Suprapubic skin (tissue), 4 donors: ENCODE measurements around the gene PLXND1. TPM values are rescaled to one million over a fixed set of nuclear protein-coding genes. Genes with fewer than 3 reads are reported as not detected.
"Not testable (repeated sequence)": the region's sequence is repeated elsewhere in the genome, so short reads cannot be mapped to it uniquely, and the experiment has no call there.

Experiments used
- DNase-seq, 2 donors: peaks; one replicate each; pipeline ENCODE4 v3.0.0-alpha.2; 2019; ENCODE audit warnings: low spot score in 2 of 2
- H3K27ac ChIP-seq: fragments of 200-600 bp; sonication (generic); one replicate; pipeline ENCODE4 v1.5.1; 2019
- H3K27me3 ChIP-seq: fragments of 200-600 bp; sonication (generic); one replicate; pipeline ENCODE4 v1.5.1; 2019
- H3K36me3 ChIP-seq: fragments of 200-600 bp; sonication (generic); one replicate; pipeline ENCODE4 v1.5.1; 2019
- H3K4me1 ChIP-seq: fragments of 200-600 bp; sonication (generic); one replicate; pipeline ENCODE4 v1.5.1; 2019
- H3K4me3 ChIP-seq: fragments of 200-600 bp; sonication (generic); one replicate; pipeline ENCODE4 v1.5.1; 2019; ENCODE audit warnings: mild to moderate bottlenecking
- H3K9me3 ChIP-seq: fragments of 200-600 bp; sonication (generic); one replicate; pipeline ENCODE4 v1.5.1; 2019
- CTCF ChIP-seq, 2 donors: fragments of 200-600 bp in 1 of 2; fragments of 450-650 bp in 1 of 2; sonication (generic) in 1 of 2; IDR thresholded peaks; one replicate each; pipeline ENCODE4 v1.5.1; 2016 to 2019; ENCODE audit warnings: antibody characterized with exemption in 2 of 2, mild to moderate bottlenecking in 1 of 2, moderate library complexity in 1 of 2
- EP300 ChIP-seq: sonication (generic); formaldehyde crosslinking; IDR thresholded peaks from one replicate; pipeline ENCODE4 v1.6.1; 2017; ENCODE audit warnings: antibody characterized with exemption
- POLR2A ChIP-seq, 2 donors: fragments of 450-650 bp; IDR thresholded peaks; one replicate each; pipeline ENCODE4 v1.6.1; 2017; ENCODE audit warnings: antibody characterized with exemption in 2 of 2, mild to moderate bottlenecking in 2 of 2, moderate library complexity in 2 of 2
- POLR2AphosphoS5 ChIP-seq, 3 donors: sonication (generic); formaldehyde crosslinking; IDR thresholded peaks; one replicate each; pipeline ENCODE4 v1.6.1; 2017; ENCODE audit warnings: antibody characterized with exemption in 3 of 3
- WGBS: methylation state at CpG from one replicate; pipeline ENCODE4 v1.1.5; 2018; 5-methylcytosine and 5-hydroxymethylcytosine counted together
- total RNA-seq, 4 donors: library from RNA; depleted of rRNA; stranded (reverse); fragments of >200 nt; gene quantifications; one replicate each; pipeline ENCODE4 v1.1.0, GENCODE V29; 2016

PLXND1 gene
- total RNA-seq, 4 donors from 2014 or later: 19.0 to 51.0 (median 30.8) TPM

- Histone ChIP-seq H3K4me3 (no peak overlapping the region), H3K27ac (no peak overlapping the region), H3K27me3 (no peaks in the 10 kb centered on the region), H3K4me1 (peaks cover 13% of the 10 kb centered on the region), H3K9me3 (no peaks in the 10 kb centered on the region), H3K36me3 (no peaks in the 10 kb centered on the region)
- no peak for DNase-seq
- 88% methylated on average over 19 of the region's 19 CpGs for WGBS
- no peak for TF ChIP-seq POLR2A (IDR thresholded peaks at IDR 0.05)
- no peak for TF ChIP-seq CTCF (IDR thresholded peaks at IDR 0.05)
- TF ChIP-seq POLR2AphosphoS5 (IDR thresholded peaks at IDR 0.05): no peak
- TF ChIP-seq EP300: no peak
Measured at GRCh38 chr3:129548104-129548965, 58.1 kb downstream of the PLXND1 start.

DNA sequence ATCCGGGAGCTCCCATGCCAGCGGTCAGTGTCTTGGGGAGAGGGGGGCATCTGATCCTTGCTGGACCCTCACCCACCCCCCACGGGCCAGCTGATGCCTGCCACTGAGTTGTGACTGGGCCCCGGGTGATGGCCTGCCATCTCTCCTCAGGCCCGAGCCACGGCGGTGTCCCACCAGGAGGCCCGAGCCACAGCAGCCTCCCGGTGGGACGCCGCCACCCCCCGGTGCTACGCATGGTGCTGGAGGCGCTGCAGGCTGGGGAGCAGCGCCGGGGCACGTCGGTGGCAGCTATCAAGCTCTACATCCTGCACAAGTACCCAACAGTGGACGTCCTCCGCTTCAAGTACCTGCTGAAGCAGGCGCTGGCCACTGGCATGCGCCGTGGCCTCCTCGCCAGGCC, 59.2 kb downstream of the PLXND1 start:
- 100% methylated on average over 3 of the region's 24 CpGs for WGBS
- TF ChIP-seq POLR2A (IDR thresholded peaks at IDR 0.05) (no peak), CTCF (IDR thresholded peaks at IDR 0.05) (no peak), POLR2AphosphoS5 (IDR thresholded peaks at IDR 0.05) (no peak)
- no peaks in the 10 kb centered on the region for H3K9me3 ChIP-seq
- no peak for DNase-seq
- no peak overlapping the region for H3K4me3 ChIP-seq
- peaks cover 4% of the 10 kb centered on the region for H3K4me1 ChIP-seq
- no peak overlapping the region for H3K27ac ChIP-seq
- H3K36me3 ChIP-seq: no peaks in the 10 kb centered on the region
- H3K27me3 ChIP-seq: no peaks in the 10 kb centered on the region

- not testable (repeated sequence) for H3K4me3 ChIP-seq, DNase-seq, H3K9me3 ChIP-seq, H3K27ac ChIP-seq, H3K27me3 ChIP-seq, H3K36me3 ChIP-seq, H3K4me1 ChIP-seq
- 97% methylated on average over 3 of the region's 3 CpGs for WGBS
Measured at GRCh38 chr3:129545951-129546350, 60.5 kb downstream of the PLXND1 start.

- no peak overlapping the region for H3K4me3 ChIP-seq
- no peaks in the 10 kb centered on the region for H3K36me3 ChIP-seq
- H3K9me3 ChIP-seq: no peaks in the 10 kb centered on the region
- WGBS: 84% methylated on average over 9 of the region's 9 CpGs
- no peaks in the 10 kb centered on the region for H3K4me1 ChIP-seq
- no peaks in the 10 kb centered on the region for H3K27me3 ChIP-seq
- H3K27ac ChIP-seq: no peak overlapping the region
- no peak for DNase-seq
- no peak for TF ChIP-seq CTCF (IDR thresholded peaks at IDR 0.05)
- TF ChIP-seq POLR2AphosphoS5 (IDR thresholded peaks at IDR 0.05): no peak
- no peak for TF ChIP-seq EP300
- no peak for TF ChIP-seq POLR2A (IDR thresholded peaks at IDR 0.05)
Measured at GRCh38 chr3:129543999-129544398, 62.5 kb downstream of the PLXND1 start.

- H3K27ac ChIP-seq: no peak within 1 kb of the TSS
- no peaks in the 10 kb centered on the region for H3K4me1 ChIP-seq
- no peaks in the 10 kb centered on the region for H3K27me3 ChIP-seq
- 82% methylated on average over 15 of the region's 16 CpGs for WGBS
- DNase-seq: no peak
- H3K9me3 ChIP-seq: no peaks in the 10 kb centered on the region
- no peak within 1 kb of the TSS for H3K4me3 ChIP-seq
- H3K36me3 ChIP-seq: no peaks in the 10 kb centered on the region
- TF ChIP-seq POLR2AphosphoS5 (IDR thresholded peaks at IDR 0.05): no peak
- no peak for TF ChIP-seq CTCF (IDR thresholded peaks at IDR 0.05)
- no peak for TF ChIP-seq POLR2A (IDR thresholded peaks at IDR 0.05)
- no peak for TF ChIP-seq EP300
Measured at GRCh38 chr3:129543156-129543790, 63.2 kb downstream of the PLXND1 start, which contains the start of gene H1-8. H1-8 (plus strand) TSS chr3:129543175; CDS start chr3:129543219, 44 bp downstream.
